BJ (cell line): ENCODE measurements around the gene CENPP. TPM values are rescaled to one million over a fixed set of nuclear protein-coding genes. Genes with fewer than 3 reads are reported as not detected.

Experiments
- CTCF ChIA-PET: fragments of 350-600 bp; formaldehyde crosslinking; extraction: SDS; loops from one replicate; lab custom pipeline; 2021; ENCODE audit warnings: antibody characterized with exemption, inconsistent platforms; lab: Yijun Ruan, JAX
- POLR2A ChIA-PET: fragments of 300-600 bp; sonication (Branson Sonifier 250); formaldehyde crosslinking; extraction: SDS; loops from one replicate; lab custom pipeline; 2021; ENCODE audit warnings: antibody characterized with exemption; lab: Charles Lee
- DNase-seq: peaks from one replicate; pipeline ENCODE4 v3.0.0-alpha.2; 2011; ENCODE audit warnings: low read depth
- H3K27me3 ChIP-seq: 2 replicates; pipeline ENCODE4 v1.6.0; 2011; ENCODE audit warnings: low read length; ENCODE audit not compliant: control insufficient read depth, insufficient read depth
- H3K36me3 ChIP-seq: 2 replicates; pipeline ENCODE4 v1.5.1; 2011; ENCODE audit warnings: low read length; ENCODE audit not compliant: control insufficient read depth, insufficient read depth
- H3K4me3 ChIP-seq: 2 replicates; pipeline ENCODE4 v1.5.1; 2011; ENCODE audit warnings: low read depth, mild to moderate bottlenecking, control low read depth, low read length
- CTCF ChIP-seq: IDR thresholded peaks from 2 replicates; pipeline ENCODE4 v1.5.1; 2011; ENCODE audit warnings: low read depth, mild to moderate bottlenecking, control low read depth, inconsistent platforms, low read length, moderate library complexity; ENCODE audit not compliant: insufficient read depth
- polyA plus RNA-seq: library from polyadenylated mRNA; depleted of rRNA; stranded (reverse); fragments of >200 nt; gene quantifications from 2 replicates; pipeline ENCODE4 v1.2.3, GENCODE V29; 2011

The CENPP gene
- polyA plus RNA-seq, 1 experiment: 1.3 TPM

- ChIA-PET CTCF (no interaction called here), POLR2A (no interaction called here)
- no peaks in the 10 kb centered on the region for H3K36me3 ChIP-seq
- no peaks in the 10 kb centered on the region for H3K27me3 ChIP-seq
- TF ChIP-seq CTCF: no peak
- no peak for DNase-seq
- H3K4me3 ChIP-seq: no peak overlapping the region
Measured at GRCh38 chr9:92353051-92353450, 27.3 kb downstream of the CENPP start.

- CTCF ChIA-PET: interaction anchor here (0.7 kb wide), 1 partner anchor 18 kb away, joined by 3 read pairs; no protein-coding TSS in a partner anchor
Measured at GRCh38 chr9:92359394-92359995, 33.7 kb downstream of the CENPP start.

GRCh38 chr9:92360083-92360482 lies 34.3 kb downstream of the CENPP start:
- Histone ChIP-seq H3K36me3 (no peaks in the 10 kb centered on the region), H3K27me3 (no peaks in the 10 kb centered on the region), H3K4me3 (no peak overlapping the region)
- ChIA-PET POLR2A (no interaction called here), CTCF (no interaction called here)
- no peak for DNase-seq
- no peak for TF ChIP-seq CTCF

More at GRCh38 chr9:92359394-92359995, 33.7 kb downstream of the CENPP start:
- DNase-seq: no peak
- POLR2A ChIA-PET: no interaction called here
- TF ChIP-seq CTCF: no peak
- H3K36me3 ChIP-seq: no peaks in the 10 kb centered on the region
- no peaks in the 10 kb centered on the region for H3K27me3 ChIP-seq
- H3K4me3 ChIP-seq: no peak overlapping the region

GRCh38 chr9:92369075-92369474 lies 43.3 kb downstream of the CENPP start:
- Histone ChIP-seq H3K4me3 (no peak overlapping the region), H3K27me3 (no peaks in the 10 kb centered on the region), H3K36me3 (no peaks in the 10 kb centered on the region)
- POLR2A ChIA-PET: no interaction called here
- CTCF ChIA-PET: interaction anchor here (1.0 kb wide), 1 partner anchor 36 kb away, joined by 3 read pairs; the partner anchor contains the start of gene OGN
- no peak for DNase-seq
- TF ChIP-seq CTCF: no peak

GRCh38 chr9:92373167-92373566 lies 47.4 kb downstream of the CENPP start:
- no peak for TF ChIP-seq CTCF
- Histone ChIP-seq H3K27me3 (no peaks in the 10 kb centered on the region), H3K36me3 (no peaks in the 10 kb centered on the region), H3K4me3 (no peak overlapping the region)
- CTCF ChIA-PET: no interaction called here
- POLR2A ChIA-PET: no interaction called here
- no peak for DNase-seq
